ENCODE measurements around the gene DUSP7. TPM values are rescaled to one million over a fixed set of nuclear protein-coding genes. Genes with fewer than 3 reads are reported as not detected.

DUSP7 gene
- total RNA-seq, 1 donor from 2014 or later = 24.9 TPM

- peaks cover 9% of the 10 kb centered on the region for H3K36me3 Mint-ChIP-seq (ENCODE audit: low read depth, unreplicated experiment)
- DNase-seq (ENCODE audit: low read depth) = no peak
- no peaks in the 10 kb centered on the region for H3K27me3 ChIP-seq (ENCODE audit: insufficient read depth, low read length)
- H3K4me3 Mint-ChIP-seq (ENCODE audit: unreplicated experiment) = no peak overlapping the region
- no peak overlapping the region for H3K27ac ChIP-seq (ENCODE audit: low read depth, low read length)
- no peak for FAIRE-seq
- peaks cover 10% of the 10 kb centered on the region for H3K27me3 Mint-ChIP-seq (ENCODE audit: low read depth, unreplicated experiment)
- no peaks in the 10 kb centered on the region for H4K20me1 ChIP-seq (ENCODE audit: insufficient read depth, low read length)
- no peak overlapping the region for H3K27ac Mint-ChIP-seq (ENCODE audit: unreplicated experiment)
- H3K4me1 Mint-ChIP-seq (ENCODE audit: low read depth, unreplicated experiment) = no peaks in the 10 kb centered on the region
- TF ChIP-seq EZH2 (IDR thresholded peaks at IDR 0.05; ENCODE audit: insufficient read depth, low read length) (no peak), CTCF (IDR thresholded peaks at IDR 0.05; ENCODE audit: insufficient read depth, low read depth, low read length) (no peak)
- H3K4me2 ChIP-seq (ENCODE audit: low read length) = no peak overlapping the region
- no peaks in the 10 kb centered on the region for H3K9me3 ChIP-seq (ENCODE audit: insufficient read depth, low read depth, low read length)
- H3K79me2 ChIP-seq (ENCODE audit: insufficient read depth, low read length) = no peaks in the 10 kb centered on the region
- H3K4me3 ChIP-seq (ENCODE audit: insufficient read depth, low read depth, low read length) = no peak overlapping the region
- H3K4me1 ChIP-seq (ENCODE audit: insufficient read depth, low read length) = no peaks in the 10 kb centered on the region
- no peaks in the 10 kb centered on the region for H3K9me3 Mint-ChIP-seq (ENCODE audit: unreplicated experiment)
- H3K36me3 ChIP-seq (ENCODE audit: insufficient read depth, low read length) = no peaks in the 10 kb centered on the region
- H3K9ac ChIP-seq (ENCODE audit: low read length) = no peak overlapping the region
- H2AFZ ChIP-seq (ENCODE audit: low read depth, low read length) = no peak overlapping the region
These were observed 23.6 kb upstream of the DUSP7 start for GRCh38 chr3:52079958-52080357.

- no peak overlapping the region for H3K4me3 ChIP-seq (ENCODE audit: insufficient read depth, low read depth, low read length)
- Mint-ChIP-seq H3K27me3 (ENCODE audit: low read depth, unreplicated experiment) (peaks cover 8% of the 10 kb centered on the region), H3K4me1 (ENCODE audit: low read depth, unreplicated experiment) (no peaks in the 10 kb centered on the region), H3K9me3 (ENCODE audit: unreplicated experiment) (no peaks in the 10 kb centered on the region), H3K27ac (ENCODE audit: unreplicated experiment) (no peak overlapping the region), H3K4me3 (ENCODE audit: unreplicated experiment) (no peak overlapping the region), H3K36me3 (ENCODE audit: low read depth, unreplicated experiment) (peaks cover 9% of the 10 kb centered on the region)
- no peaks in the 10 kb centered on the region for H3K79me2 ChIP-seq (ENCODE audit: insufficient read depth, low read length)
- no peaks in the 10 kb centered on the region for H3K27me3 ChIP-seq (ENCODE audit: insufficient read depth, low read length)
- no peak overlapping the region for H2AFZ ChIP-seq (ENCODE audit: low read depth, low read length)
- H3K9ac ChIP-seq (ENCODE audit: low read length) = no peak overlapping the region
- no peak overlapping the region for H3K27ac ChIP-seq (ENCODE audit: low read depth, low read length)
- H3K36me3 ChIP-seq (ENCODE audit: insufficient read depth, low read length) = no peaks in the 10 kb centered on the region
- no peaks in the 10 kb centered on the region for H4K20me1 ChIP-seq (ENCODE audit: insufficient read depth, low read length)
- DNase-seq (ENCODE audit: low read depth) (no peak), FAIRE-seq (no peak)
- TF ChIP-seq CTCF (IDR thresholded peaks at IDR 0.05; ENCODE audit: insufficient read depth, low read depth, low read length) (no peak), EZH2 (IDR thresholded peaks at IDR 0.05; ENCODE audit: insufficient read depth, low read length) (no peak)
- no peak overlapping the region for H3K4me2 ChIP-seq (ENCODE audit: low read length)
- no peaks in the 10 kb centered on the region for H3K9me3 ChIP-seq (ENCODE audit: insufficient read depth, low read depth, low read length)
- H3K4me1 ChIP-seq (ENCODE audit: insufficient read depth, low read length) = no peaks in the 10 kb centered on the region
These were observed 22.6 kb upstream of the DUSP7 start for GRCh38 chr3:52078781-52079560.

- no peak overlapping the region for H3K4me3 Mint-ChIP-seq (ENCODE audit: unreplicated experiment)
- Histone ChIP-seq H3K79me2 (ENCODE audit: insufficient read depth, low read length) (no peaks in the 10 kb centered on the region), H2AFZ (ENCODE audit: low read depth, low read length) (no peak overlapping the region), H3K36me3 (ENCODE audit: insufficient read depth, low read length) (no peaks in the 10 kb centered on the region), H3K4me3 (ENCODE audit: insufficient read depth, low read depth, low read length) (no peak overlapping the region), H3K27me3 (ENCODE audit: insufficient read depth, low read length) (no peaks in the 10 kb centered on the region), H3K9me3 (ENCODE audit: insufficient read depth, low read depth, low read length) (no peaks in the 10 kb centered on the region), H3K4me2 (ENCODE audit: low read length) (no peak overlapping the region), H3K4me1 (ENCODE audit: insufficient read depth, low read length) (no peaks in the 10 kb centered on the region), H3K27ac (ENCODE audit: low read depth, low read length) (no peak overlapping the region), H4K20me1 (ENCODE audit: insufficient read depth, low read length) (no peaks in the 10 kb centered on the region), H3K9ac (ENCODE audit: low read length) (no peak overlapping the region)
- no peak overlapping the region for H3K27ac Mint-ChIP-seq (ENCODE audit: unreplicated experiment)
- no peak for FAIRE-seq
- H3K4me1 Mint-ChIP-seq (ENCODE audit: low read depth, unreplicated experiment) = no peaks in the 10 kb centered on the region
- no peak for DNase-seq (ENCODE audit: low read depth)
- no peaks in the 10 kb centered on the region for H3K9me3 Mint-ChIP-seq (ENCODE audit: unreplicated experiment)
- H3K36me3 Mint-ChIP-seq (ENCODE audit: low read depth, unreplicated experiment) = peaks cover 4% of the 10 kb centered on the region
- no peak for TF ChIP-seq EZH2 (IDR thresholded peaks at IDR 0.05; ENCODE audit: insufficient read depth, low read length)
- no peak for TF ChIP-seq CTCF (IDR thresholded peaks at IDR 0.05; ENCODE audit: insufficient read depth, low read depth, low read length)
- H3K27me3 Mint-ChIP-seq (ENCODE audit: low read depth, unreplicated experiment) = peaks cover 8% of the 10 kb centered on the region
These were observed 21.6 kb upstream of the DUSP7 start for GRCh38 chr3:52077925-52078324.
